ENCODE measurements around the gene USP35. TPM values are rescaled to one million over a fixed set of nuclear protein-coding genes. Genes with fewer than 3 reads are reported as not detected.

The USP35 gene
- total RNA-seq, 1 donor from 2014 or later, result 16.5 TPM

DNA sequence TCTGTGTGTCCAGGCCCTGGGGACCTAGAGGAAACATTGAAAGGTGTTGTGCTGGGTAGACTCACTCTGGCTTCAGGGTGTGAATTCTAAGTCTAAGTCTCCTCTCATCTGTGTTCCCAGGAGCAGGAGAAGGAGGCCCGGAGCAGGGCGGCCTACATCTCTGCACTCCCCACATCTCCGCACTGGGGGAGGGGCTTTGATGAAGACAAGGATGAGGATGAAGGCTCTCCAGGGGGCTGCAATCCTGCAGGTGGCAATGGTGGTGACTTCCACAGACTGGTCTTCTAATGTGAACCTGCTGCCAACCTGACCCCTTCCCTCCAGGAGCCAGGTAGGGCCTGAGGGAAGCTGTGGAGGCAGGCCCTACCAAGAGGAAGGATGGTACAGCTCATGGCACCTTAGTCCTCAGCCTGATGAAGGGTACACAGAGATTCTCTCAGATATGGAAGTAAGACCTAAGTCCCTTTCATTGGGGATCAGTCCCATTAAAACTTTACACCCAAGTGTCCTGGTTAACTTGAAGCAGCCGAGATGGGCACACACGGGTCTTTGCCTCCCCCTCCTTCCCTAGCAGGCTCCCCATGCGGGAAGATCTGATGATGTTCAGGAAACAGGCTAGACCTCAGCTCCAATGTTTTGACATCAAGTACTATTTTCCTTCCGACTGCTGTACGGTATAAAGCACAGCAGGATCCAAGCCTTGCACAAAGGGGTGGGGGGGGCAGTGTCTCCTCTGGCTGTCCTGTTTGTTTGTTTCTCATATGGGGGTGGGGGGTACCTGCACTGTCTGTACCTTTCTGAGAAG is 25.0 kb downstream of the USP35 start:
- Mint-ChIP-seq H3K27ac (no peak overlapping the region), H3K36me3 (ENCODE audit: insufficient read depth) (peaks cover 36% of the 10 kb centered on the region), H3K4me3 (ENCODE audit: low read depth) (no peak overlapping the region)

DNA sequence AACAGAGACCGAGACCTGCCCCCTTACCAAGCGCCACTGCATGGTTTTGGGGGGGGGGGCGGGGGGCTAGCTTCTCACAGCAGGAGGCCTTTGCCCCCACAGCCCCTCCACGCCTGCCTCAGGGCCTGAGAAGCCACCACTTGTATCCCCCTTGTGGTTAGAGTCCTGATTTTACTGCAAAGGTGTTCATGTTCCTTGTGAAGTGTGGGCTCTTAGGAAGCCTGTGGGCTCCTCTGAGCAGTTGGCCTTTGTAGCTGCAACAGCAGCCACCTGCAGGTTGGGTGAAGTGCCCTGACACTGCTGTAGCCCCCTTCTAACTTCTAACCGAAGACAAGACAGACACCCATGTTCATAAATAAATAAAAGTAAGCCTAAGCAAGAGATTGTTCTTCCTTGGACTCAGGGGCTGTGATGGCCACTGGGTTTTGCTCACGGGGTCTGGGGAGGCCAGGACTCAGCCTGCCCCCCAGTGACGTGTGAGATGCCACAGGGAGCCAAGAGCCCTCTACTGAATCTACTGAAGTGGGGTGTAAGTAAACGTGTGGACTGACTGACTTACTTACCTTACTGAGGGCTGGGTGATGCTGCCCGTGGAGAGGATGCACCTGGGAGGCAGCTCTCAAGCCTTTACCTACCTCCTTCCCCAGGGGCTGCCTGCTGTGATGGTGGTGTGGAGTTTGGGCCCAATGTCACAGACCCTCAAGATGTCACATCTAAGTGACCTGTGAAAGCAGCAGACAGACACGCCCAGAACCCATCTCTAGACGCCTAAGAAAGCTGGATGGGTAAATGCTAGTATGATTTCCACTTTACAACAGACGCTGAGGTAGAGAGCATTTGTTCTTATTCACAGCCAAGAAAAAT is 25.8 kb downstream of the USP35 start:
- no peaks in the 10 kb centered on the region for H3K27me3 Mint-ChIP-seq
- H3K36me3 Mint-ChIP-seq (ENCODE audit: insufficient read depth), result peaks cover 35% of the 10 kb centered on the region
- no peak overlapping the region for H3K4me3 Mint-ChIP-seq (ENCODE audit: low read depth)
- no peak overlapping the region for H3K27ac Mint-ChIP-seq
- no peak for DNase-seq (ENCODE audit: low spot score, unreplicated experiment)
- H3K4me1 Mint-ChIP-seq (ENCODE audit: low read depth), result peaks cover 7% of the 10 kb centered on the region
- TF ChIP-seq, protein P1, sequence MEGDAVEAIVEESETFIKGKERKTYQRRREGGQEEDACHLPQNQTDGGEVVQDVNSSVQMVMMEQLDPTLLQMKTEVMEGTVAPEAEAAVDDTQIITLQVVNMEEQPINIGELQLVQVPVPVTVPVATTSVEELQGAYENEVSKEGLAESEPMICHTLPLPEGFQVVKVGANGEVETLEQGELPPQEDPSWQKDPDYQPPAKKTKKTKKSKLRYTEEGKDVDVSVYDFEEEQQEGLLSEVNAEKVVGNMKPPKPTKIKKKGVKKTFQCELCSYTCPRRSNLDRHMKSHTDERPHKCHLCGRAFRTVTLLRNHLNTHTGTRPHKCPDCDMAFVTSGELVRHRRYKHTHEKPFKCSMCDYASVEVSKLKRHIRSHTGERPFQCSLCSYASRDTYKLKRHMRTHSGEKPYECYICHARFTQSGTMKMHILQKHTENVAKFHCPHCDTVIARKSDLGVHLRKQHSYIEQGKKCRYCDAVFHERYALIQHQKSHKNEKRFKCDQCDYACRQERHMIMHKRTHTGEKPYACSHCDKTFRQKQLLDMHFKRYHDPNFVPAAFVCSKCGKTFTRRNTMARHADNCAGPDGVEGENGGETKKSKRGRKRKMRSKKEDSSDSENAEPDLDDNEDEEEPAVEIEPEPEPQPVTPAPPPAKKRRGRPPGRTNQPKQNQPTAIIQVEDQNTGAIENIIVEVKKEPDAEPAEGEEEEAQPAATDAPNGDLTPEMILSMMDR (IDR thresholded peaks at IDR 0.05; ENCODE audit: unreplicated experiment), result no peak
- H3K9me3 Mint-ChIP-seq (ENCODE audit: low read depth), result no peaks in the 10 kb centered on the region

More for the DNA sequence above, 25.0 kb downstream of the USP35 start:
- H3K4me1 Mint-ChIP-seq (ENCODE audit: low read depth), result peaks cover 7% of the 10 kb centered on the region
- TF ChIP-seq, protein P1 (IDR thresholded peaks at IDR 0.05; ENCODE audit: unreplicated experiment), result no peak
- H3K9me3 Mint-ChIP-seq (ENCODE audit: low read depth), result no peaks in the 10 kb centered on the region
- DNase-seq (ENCODE audit: low spot score, unreplicated experiment), result no peak
- H3K27me3 Mint-ChIP-seq, result no peaks in the 10 kb centered on the region

DNA sequence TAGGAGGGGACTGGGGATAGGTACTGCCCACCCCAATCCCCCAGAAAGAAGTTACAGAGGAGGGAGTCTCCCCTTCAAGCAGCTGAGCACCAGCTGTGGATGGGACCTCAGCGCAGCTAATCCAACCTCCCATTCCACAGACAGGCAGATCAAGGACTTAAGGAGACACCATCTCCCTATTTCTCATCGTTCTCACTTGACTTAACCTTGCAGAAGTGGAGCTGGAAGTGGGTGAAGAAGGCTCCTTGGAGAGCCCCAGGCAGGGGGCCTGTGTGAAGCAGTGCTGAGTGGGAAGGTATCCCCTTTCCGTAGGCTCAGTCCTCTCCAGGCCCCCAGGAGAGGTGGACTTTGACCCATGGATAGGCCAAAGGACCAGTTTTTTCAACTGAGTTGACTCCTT is 27.3 kb downstream of the USP35 start:
- H3K4me3 Mint-ChIP-seq (ENCODE audit: low read depth), result no peak overlapping the region
- H3K4me1 Mint-ChIP-seq (ENCODE audit: low read depth), result peaks cover 7% of the 10 kb centered on the region
- H3K27ac Mint-ChIP-seq, result peak overlapping the region; percentile 16
- TF ChIP-seq, protein P1 (IDR thresholded peaks at IDR 0.05; ENCODE audit: unreplicated experiment), result no peak
- DNase-seq (ENCODE audit: low spot score, unreplicated experiment), result no peak
- no peaks in the 10 kb centered on the region for H3K9me3 Mint-ChIP-seq (ENCODE audit: low read depth)
- H3K36me3 Mint-ChIP-seq (ENCODE audit: insufficient read depth), result peaks cover 31% of the 10 kb centered on the region
- no peaks in the 10 kb centered on the region for H3K27me3 Mint-ChIP-seq

DNA sequence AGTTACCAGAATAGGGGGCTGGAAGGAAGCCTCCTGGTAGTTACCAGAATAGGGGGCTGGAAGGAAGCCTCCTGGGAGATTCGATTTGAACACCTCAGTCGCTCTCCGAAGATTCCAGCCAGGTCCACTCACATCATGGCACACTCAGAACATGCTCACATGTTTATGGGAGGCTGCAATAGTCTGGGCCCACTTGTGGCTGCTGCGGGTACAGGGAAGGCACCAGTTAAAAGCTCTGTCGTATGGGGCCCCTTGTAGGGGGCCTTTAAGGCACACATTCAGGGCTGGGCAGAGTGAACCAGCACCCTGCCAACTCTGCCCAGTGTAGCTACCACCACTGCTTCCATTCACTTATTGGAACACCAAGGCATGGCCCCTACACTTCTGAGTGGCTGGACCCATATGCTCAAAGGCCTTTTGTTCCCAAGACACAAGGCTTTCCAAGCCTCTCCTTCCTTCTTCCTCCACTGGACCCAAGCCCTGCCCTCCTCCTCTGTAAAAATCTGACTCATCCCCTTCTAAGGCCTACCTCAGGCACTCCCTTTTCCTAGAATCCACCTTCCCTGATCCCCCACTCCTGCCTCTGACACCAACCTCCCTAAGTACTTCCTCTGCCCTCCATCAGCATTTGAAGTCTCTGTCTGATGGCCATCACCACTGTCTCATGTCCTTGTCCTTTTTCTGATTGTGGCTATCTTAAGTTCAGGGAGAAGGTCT is 28.0 kb downstream of the USP35 start:
- peaks cover 29% of the 10 kb centered on the region for H3K36me3 Mint-ChIP-seq (ENCODE audit: insufficient read depth)
- H3K27ac Mint-ChIP-seq, result no peak overlapping the region
- H3K9me3 Mint-ChIP-seq (ENCODE audit: low read depth), result no peaks in the 10 kb centered on the region
- peaks cover 7% of the 10 kb centered on the region for H3K4me1 Mint-ChIP-seq (ENCODE audit: low read depth)
- no peaks in the 10 kb centered on the region for H3K27me3 Mint-ChIP-seq
- no peak for DNase-seq (ENCODE audit: low spot score, unreplicated experiment)
- TF ChIP-seq, protein P1 (IDR thresholded peaks at IDR 0.05; ENCODE audit: unreplicated experiment), result no peak
- no peak overlapping the region for H3K4me3 Mint-ChIP-seq (ENCODE audit: low read depth)

Data from progenitor cell of endocrine pancreas (in vitro differentiated cells).